Omental fat pad (tissue), 4 donors: Measurements from ENCODE around the gene DEFB128. TPM values are rescaled to one million over a fixed set of nuclear protein-coding genes. Genes with fewer than 3 reads are reported as not detected.
"Not testable (repeated sequence)": the region's sequence is repeated elsewhere in the genome, so short reads cannot be mapped to it uniquely, and the experiment has no call there.

ENCODE experiments used
- ATAC-seq: fragments of 150-250 bp; one replicate; pipeline ENCODE4 v1.9.1; 2016; ENCODE audit warnings: mild to moderate bottlenecking, moderate library complexity; ENCODE audit not compliant: low FRiP score
- DNase-seq: peaks from one replicate; pipeline ENCODE4 v3.0.0-alpha.2; 2019; ENCODE audit warnings: low spot score
- CTCF ChIP-seq, 3 donors: fragments of 450-650 bp; IDR thresholded peaks; one replicate each; pipeline ENCODE4 v1.5.1; 2016 to 2017; ENCODE audit warnings: antibody characterized with exemption in 3 of 3, mild to moderate bottlenecking in 3 of 3, moderate library complexity in 2 of 3
- total RNA-seq, 4 donors: library from RNA; depleted of rRNA; stranded (reverse); fragments of >200 nt; gene quantifications; one replicate each; pipeline ENCODE4 v1.1.0, GENCODE V29; 2016

Gene DEFB128
- total RNA-seq, 4 donors from 2014 or later = not detected

GRCh38 chr20:208942-209566 is 19.5 kb upstream of the DEFB128 start:
- DNase-seq (no peak), ATAC-seq (peak; percentile 62)
- no peak for TF ChIP-seq CTCF (IDR thresholded peaks at IDR 0.05)

GRCh38 chr20:203630-204029 is 14.1 kb upstream of the DEFB128 start:
- not testable (repeated sequence) for DNase-seq, ATAC-seq

GRCh38 chr20:199996-200395 is 10.5 kb upstream of the DEFB128 start:
- TF ChIP-seq CTCF (IDR thresholded peaks at IDR 0.05) = no peak
- DNase-seq (no peak), ATAC-seq (no peak)

GRCh38 chr20:198225-198624 is 8.7 kb upstream of the DEFB128 start:
- no peak for TF ChIP-seq CTCF (IDR thresholded peaks at IDR 0.05)
- DNase-seq (no peak), ATAC-seq (no peak)

GRCh38 chr20:187733-188132 is 1.8 kb downstream of the DEFB128 start:
- ATAC-seq (no peak), DNase-seq (no peak)
- TF ChIP-seq CTCF (IDR thresholded peaks at IDR 0.05) = no peak

- no peak for TF ChIP-seq CTCF (IDR thresholded peaks at IDR 0.05)
- ATAC-seq = no peak
- DNase-seq = no peak
Observed at GRCh38 chr20:184288-184687, 5.2 kb downstream of the DEFB128 start.

- ATAC-seq (no peak), DNase-seq (no peak)
- TF ChIP-seq CTCF (IDR thresholded peaks at IDR 0.05) = no peak
Observed at GRCh38 chr20:168876-169275, 20.6 kb downstream of the DEFB128 start.
